ENCODE measurements around the gene DRD3. TPM values are rescaled to one million over a fixed set of nuclear protein-coding genes. Genes with fewer than 3 reads are reported as not detected.

DRD3 gene
- total RNA-seq, 4 donors from 2014 or later, result not detected

GRCh38 chr3:114139836-114140235 is 39.0 kb downstream of the DRD3 start:
- TF ChIP-seq CTCF (IDR thresholded peaks at IDR 0.05; ENCODE audit: low read depth), result no peak

- no peak for TF ChIP-seq CTCF (IDR thresholded peaks at IDR 0.05; ENCODE audit: low read depth)
Measured at GRCh38 chr3:114133947-114134346, 44.9 kb downstream of the DRD3 start.

- TF ChIP-seq CTCF (IDR thresholded peaks at IDR 0.05; ENCODE audit: low read depth), result no peak
Measured at GRCh38 chr3:114132500-114132899, 46.4 kb downstream of the DRD3 start.

GRCh38 chr3:114128826-114129225 is 50.0 kb downstream of the DRD3 start:
- TF ChIP-seq CTCF (IDR thresholded peaks at IDR 0.05; ENCODE audit: low read depth), result no peak

GRCh38 chr3:114128231-114128630 is 50.6 kb downstream of the DRD3 start:
- TF ChIP-seq CTCF (IDR thresholded peaks at IDR 0.05; ENCODE audit: low read depth), result no peak

GRCh38 chr3:114127517-114127916 is 51.3 kb downstream of the DRD3 start:
- no peak for TF ChIP-seq CTCF (IDR thresholded peaks at IDR 0.05; ENCODE audit: low read depth)

GRCh38 chr3:114126461-114126860 is 52.4 kb downstream of the DRD3 start:
- no peak for TF ChIP-seq CTCF (IDR thresholded peaks at IDR 0.05; ENCODE audit: low read depth)

Data from subcutaneous adipose tissue (tissue), 4 donors.